Left ventricle myocardium inferior (tissue), 1 donor: Measurements from ENCODE around the gene NEXN. TPM values are rescaled to one million over a fixed set of nuclear protein-coding genes. Genes with fewer than 3 reads are reported as not detected.

ENCODE experiments used
- DNase-seq: peaks from one replicate; pipeline ENCODE4 v3.0.0-alpha.2; 2020
- H3K27ac ChIP-seq: fragments of 200-600 bp; replicated peaks from 2 replicates; pipeline ENCODE4 v1.8.0; 2021
- H3K27me3 ChIP-seq: fragments of 200-600 bp; 2 replicates; pipeline ENCODE4 v1.8.0; 2021; ENCODE audit warnings: low read depth
- H3K36me3 ChIP-seq: fragments of 200-600 bp; 2 replicates; pipeline ENCODE4 v1.8.0; 2021
- H3K4me1 ChIP-seq: fragments of 200-600 bp; 2 replicates; pipeline ENCODE4 v1.8.0; 2021
- H3K4me3 ChIP-seq: fragments of 200-600 bp; 2 replicates; pipeline ENCODE4 v1.8.0; 2021; ENCODE audit warnings: mild to moderate bottlenecking, moderate library complexity
- H3K9me3 ChIP-seq: fragments of 200-600 bp; replicated peaks from 2 replicates; pipeline ENCODE4 v1.8.0; 2021
- CTCF ChIP-seq: fragments of 200-600 bp; IDR thresholded peaks from 2 replicates; pipeline ENCODE4 v1.8.0; 2021; ENCODE audit warnings: antibody characterized with exemption, mild to moderate bottlenecking, borderline replicate concordance
- intact Hi-C: fragments of 100-400 bp; cut with micrococcal nuclease; formaldehyde crosslinking; loops from one replicate; pipeline ENCODE4 v1.11.0; 2022
- total RNA-seq: library from RNA; stranded (reverse); fragmentation: NEBNext Ultra II Directional; extraction: Animal tissue kit (Norgen Biotek cat#: 25700); gene quantifications from one replicate; pipeline ENCODE4 v1.2.1, GENCODE V29; 2021
- donor health status: DM: no; HTN: yes; CAD: no; lungs with severe emphysema.

Gene NEXN
- total RNA-seq, 1 donor from 2014 or later, result 391 TPM

- TF ChIP-seq CTCF, result no peak
- Histone ChIP-seq H3K27ac (no peak overlapping the region), H3K27me3 (no peaks in the 10 kb centered on the region), H3K4me3 (no peak overlapping the region), H3K9me3 (no peaks in the 10 kb centered on the region), H3K36me3 (peaks cover 100% of the 10 kb centered on the region), H3K4me1 (no peaks in the 10 kb centered on the region)
- no peak for DNase-seq
- intact Hi-C loops, result no loop called here
Observed at GRCh38 chr1:77958850-77959249, 70.4 kb downstream of the NEXN start.

GRCh38 chr1:77961392-77961791 is 73.0 kb downstream of the NEXN start:
- intact Hi-C loops, result no loop called here
- Histone ChIP-seq H3K9me3 (no peaks in the 10 kb centered on the region), H3K4me3 (no peak overlapping the region), H3K4me1 (no peaks in the 10 kb centered on the region), H3K27ac (no peak overlapping the region), H3K36me3 (peaks cover 100% of the 10 kb centered on the region), H3K27me3 (no peaks in the 10 kb centered on the region)
- no peak for TF ChIP-seq CTCF
- DNase-seq, result no peak

DNA sequence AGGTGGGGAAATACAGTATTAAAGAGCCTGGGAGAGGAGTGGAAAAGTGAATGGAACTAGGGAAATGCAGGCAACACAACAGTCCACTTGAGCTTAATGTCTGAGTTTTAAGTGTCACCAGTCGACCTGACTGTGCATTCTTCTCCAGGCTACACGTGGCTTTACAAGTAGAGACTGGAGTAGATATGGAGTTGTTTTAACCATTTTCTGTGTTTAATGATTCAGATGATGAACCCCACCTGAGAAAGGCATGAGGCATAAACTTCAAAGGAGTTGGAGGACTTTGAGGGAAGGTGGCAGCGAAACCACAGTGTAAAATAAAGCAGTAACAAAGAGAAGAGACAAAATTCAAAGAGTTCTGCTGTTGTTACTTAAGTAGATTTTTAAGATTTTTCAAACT is 77.9 kb downstream of the NEXN start:
- Histone ChIP-seq H3K27me3 (no peaks in the 10 kb centered on the region), H3K4me3 (no peak overlapping the region), H3K36me3 (peaks cover 84% of the 10 kb centered on the region), H3K4me1 (peaks cover 38% of the 10 kb centered on the region), H3K9me3 (no peaks in the 10 kb centered on the region), H3K27ac (no peak overlapping the region)
- no peak for TF ChIP-seq CTCF
- intact Hi-C loops, result no loop called here
- no peak for DNase-seq

GRCh38 chr1:77970192-77970591 is 81.8 kb downstream of the NEXN start:
- peaks cover 56% of the 10 kb centered on the region for H3K36me3 ChIP-seq
- no peak overlapping the region for H3K27ac ChIP-seq
- no peaks in the 10 kb centered on the region for H3K27me3 ChIP-seq
- H3K4me1 ChIP-seq, result peaks cover 71% of the 10 kb centered on the region
- DNase-seq, result no peak
- intact Hi-C loops, result no loop called here
- TF ChIP-seq CTCF, result no peak
- no peaks in the 10 kb centered on the region for H3K9me3 ChIP-seq
- no peak overlapping the region for H3K4me3 ChIP-seq

GRCh38 chr1:77972080-77972479 is 83.7 kb downstream of the NEXN start:
- Histone ChIP-seq H3K27me3 (no peaks in the 10 kb centered on the region), H3K36me3 (peaks cover 37% of the 10 kb centered on the region), H3K4me3 (no peak overlapping the region), H3K27ac (no peak overlapping the region), H3K9me3 (no peaks in the 10 kb centered on the region), H3K4me1 (peaks cover 90% of the 10 kb centered on the region)
- TF ChIP-seq CTCF, result no peak
- DNase-seq, result no peak
- intact Hi-C loops, result no loop called here

GRCh38 chr1:77975386-77975785 is 87.0 kb downstream of the NEXN start:
- no peak for DNase-seq
- TF ChIP-seq CTCF, result no peak
- Histone ChIP-seq H3K4me1 (peaks cover 81% of the 10 kb centered on the region), H3K36me3 (peaks cover 11% of the 10 kb centered on the region), H3K27ac (peak overlapping the region; percentile 12), H3K9me3 (no peaks in the 10 kb centered on the region), H3K27me3 (no peaks in the 10 kb centered on the region), H3K4me3 (peak overlapping the region; percentile 75)
- intact Hi-C loops, result loop anchor here (5.0 kb wide), 1 partner anchor 137 kb away; no protein-coding TSS in a partner anchor
